RKO (cell line): ENCODE data around the gene SMTN.
"Not testable (repeated sequence)": the region's sequence is repeated elsewhere in the genome, so short reads cannot be mapped to it uniquely, and the experiment has no call there.

Source experiments
- DNase-seq: peaks from one replicate; pipeline ENCODE4 v3.0.0-alpha.2; 2016; ENCODE audit warnings: low spot score

The SMTN gene

DNA sequence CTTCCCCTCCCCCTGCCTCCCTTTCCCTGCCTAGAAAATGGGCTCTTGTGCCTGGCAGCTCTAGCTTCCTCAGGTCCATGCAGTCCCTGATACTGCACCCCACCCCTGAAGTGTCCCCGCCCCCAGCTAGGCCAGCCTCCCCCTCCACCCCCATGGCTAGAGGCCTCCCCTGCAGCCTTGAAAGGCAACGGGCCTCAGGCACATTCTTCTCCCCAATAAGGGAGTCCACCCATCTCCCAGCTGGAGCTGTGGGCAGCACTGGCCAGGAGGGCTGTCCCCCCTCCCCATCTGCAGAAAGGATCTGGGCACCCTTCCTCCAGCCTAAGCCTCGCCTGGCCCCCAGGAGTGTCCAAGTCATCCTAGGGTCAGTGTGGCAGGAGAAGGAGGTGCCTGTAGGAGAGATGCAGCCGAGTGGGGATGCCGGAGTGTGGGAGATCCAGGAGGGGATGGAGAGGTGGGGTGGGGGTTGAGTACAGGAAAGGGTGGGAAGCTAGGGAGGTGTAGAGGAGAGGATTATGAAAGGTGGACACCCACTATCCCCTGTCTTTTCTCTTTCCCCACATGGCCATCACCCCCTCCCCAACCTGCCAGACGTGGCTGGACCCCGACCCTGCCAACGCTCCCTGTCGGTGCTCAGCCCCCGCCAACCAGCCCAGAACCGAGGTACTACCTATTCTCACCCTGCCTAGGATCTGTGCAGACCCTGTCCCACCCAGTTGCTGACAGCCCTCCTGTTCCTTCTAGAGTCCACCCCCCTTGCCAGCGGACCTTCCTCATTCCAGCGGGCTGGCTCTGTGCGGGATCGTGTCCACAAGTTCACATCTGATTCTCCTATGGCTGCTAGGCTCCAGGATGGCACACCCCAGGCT, 9.3 kb downstream of the SMTN start:
- DNase-seq: no peak

DNA sequence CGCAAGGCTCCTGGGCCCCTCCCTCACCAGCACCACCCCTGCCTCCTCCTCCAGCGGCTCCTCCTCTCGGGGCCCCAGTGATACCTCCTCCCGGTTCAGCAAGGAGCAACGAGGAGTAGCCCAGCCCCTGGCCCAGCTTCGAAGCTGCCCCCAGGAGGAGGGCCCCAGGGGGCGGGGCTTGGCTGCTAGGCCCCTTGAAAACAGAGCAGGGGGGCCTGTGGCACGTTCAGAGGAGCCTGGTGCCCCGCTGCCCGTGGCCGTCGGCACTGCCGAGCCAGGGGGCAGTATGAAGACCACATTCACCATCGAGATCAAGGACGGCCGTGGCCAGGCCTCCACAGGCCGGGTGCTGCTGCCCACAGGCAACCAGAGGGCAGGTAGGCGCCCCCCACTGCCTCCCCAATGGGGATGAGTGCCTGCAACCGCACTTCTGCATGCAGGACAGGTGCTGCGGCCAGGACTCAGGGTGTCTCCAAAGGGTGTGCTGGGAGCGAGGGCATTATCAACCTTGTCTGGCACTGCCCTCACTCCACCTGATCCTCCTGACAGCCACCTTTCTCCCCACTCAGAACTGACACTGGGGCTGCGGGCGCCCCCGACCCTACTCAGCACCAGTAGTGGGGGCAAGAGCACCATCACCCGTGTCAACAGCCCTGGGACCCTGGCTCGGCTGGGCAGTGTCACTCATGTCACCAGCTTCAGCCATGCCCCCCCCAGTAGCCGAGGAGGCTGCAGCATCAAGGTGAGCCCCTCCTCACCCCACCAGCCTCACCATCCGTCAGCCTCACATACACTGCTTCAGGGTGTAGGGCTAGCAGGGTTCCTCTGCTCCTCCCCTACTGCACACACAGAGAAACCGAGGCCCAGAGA, 10.2 kb downstream of the SMTN start:
- DNase-seq: no peak

DNA sequence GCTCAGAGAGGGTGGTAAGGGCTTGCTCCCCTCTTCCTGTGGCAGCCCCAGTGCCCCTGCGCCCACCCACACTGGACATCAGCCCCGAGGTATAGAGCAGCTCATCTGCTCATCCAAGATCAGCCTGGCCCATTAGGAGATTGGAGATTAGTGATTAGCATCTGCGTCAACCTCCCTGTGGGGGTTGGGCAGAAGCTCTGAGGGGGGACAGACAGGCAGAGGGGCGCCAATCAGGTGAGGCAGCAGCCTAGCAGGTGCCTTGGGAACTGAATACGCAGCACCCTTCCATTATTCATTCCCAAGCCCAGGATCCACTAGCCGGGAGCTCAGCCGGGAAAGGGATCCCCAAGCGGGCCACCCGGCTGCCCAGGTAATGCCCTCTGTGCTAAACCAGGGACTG, 11.0 kb downstream of the SMTN start:
- DNase-seq: no peak

- DNase-seq: no peak
Measured at GRCh38 chr22:31093086-31093850, 12.2 kb downstream of the SMTN start.

- no peak for DNase-seq
Measured at GRCh38 chr22:31094021-31094551, 13.0 kb downstream of the SMTN start.

DNA sequence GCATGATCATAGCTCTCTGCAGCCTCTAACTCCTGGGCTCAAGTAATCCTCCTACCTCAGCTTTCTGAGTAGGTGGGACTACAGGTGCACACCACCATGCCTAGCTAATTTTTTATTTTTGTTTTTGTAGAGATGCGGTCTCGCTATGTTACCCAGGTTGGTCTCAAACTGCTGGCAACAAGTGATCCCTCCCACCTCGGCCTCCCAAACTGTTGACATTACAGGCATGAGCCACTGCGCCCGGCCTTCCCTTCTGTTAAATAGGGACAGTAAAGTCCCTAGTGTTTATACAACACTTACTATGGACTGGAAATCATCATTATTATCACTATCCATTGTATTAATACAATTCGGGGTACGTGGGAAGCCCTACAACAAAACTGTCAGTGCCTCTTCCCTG, 13.6 kb downstream of the SMTN start:
- no peak for DNase-seq

DNA sequence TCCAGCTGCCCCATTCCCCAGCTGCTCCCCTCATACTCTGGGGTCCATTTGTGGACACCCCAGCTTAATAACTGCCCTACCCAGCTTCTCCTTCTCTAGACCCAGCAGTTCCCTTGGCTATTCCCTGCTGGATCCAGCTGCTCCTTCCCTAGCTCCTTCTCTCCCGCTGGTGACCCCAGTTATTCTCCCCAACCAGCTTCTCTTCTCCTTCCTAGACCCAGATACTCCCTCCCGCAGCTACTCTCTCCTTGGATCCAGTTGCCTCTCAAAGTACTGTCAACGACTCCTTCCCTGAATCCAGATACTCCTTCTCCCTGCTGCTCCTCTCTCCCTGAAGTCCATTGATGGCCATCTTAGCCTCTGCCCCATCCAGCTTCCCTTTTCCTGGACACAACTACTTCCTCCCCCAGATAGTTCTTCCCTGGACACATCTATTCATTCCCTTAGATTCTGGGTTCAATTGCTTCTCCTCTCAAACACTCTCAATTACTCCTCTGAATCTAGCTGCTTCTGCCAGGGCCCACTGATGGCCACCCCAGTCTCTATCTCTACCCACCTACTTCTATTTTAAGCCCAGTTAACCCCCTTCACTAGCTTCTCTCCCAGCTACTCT, 14.6 kb downstream of the SMTN start:
- no peak for DNase-seq

DNA sequence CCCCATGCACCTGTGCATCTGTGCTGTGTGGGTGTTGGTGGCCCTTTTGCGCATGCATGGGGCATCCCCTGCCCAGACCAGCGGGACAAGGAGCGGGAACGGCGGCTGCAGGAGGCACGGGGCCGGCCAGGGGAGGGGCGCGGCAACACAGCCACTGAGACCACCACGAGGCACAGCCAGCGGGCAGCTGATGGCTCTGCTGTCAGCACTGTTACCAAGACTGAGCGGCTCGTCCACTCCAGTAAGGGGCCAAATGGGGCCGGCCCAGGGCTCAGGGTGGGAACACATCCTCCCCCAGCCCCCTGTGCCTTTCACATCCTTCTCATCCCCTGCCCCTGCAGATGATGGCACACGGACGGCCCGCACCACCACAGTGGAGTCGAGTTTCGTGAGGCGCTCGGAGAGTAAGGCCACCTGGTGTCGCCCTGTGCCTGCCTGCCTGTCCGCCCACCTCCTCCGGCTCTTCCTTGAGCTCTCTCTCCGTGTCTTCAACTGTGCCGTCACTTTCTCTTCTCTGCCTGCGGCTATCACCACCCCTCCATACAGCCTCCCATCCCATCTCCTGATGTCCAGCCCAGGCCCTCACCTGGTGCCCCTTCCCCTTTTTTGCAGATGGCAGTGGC, 15.7 kb downstream of the SMTN start:
- no peak for DNase-seq

GRCh38 chr22:31097539-31097938, 16.4 kb downstream of the SMTN start:
- DNase-seq: not testable (repeated sequence)

- no peak for DNase-seq
Measured at GRCh38 chr22:31097941-31098631, 17.0 kb downstream of the SMTN start.

DNA sequence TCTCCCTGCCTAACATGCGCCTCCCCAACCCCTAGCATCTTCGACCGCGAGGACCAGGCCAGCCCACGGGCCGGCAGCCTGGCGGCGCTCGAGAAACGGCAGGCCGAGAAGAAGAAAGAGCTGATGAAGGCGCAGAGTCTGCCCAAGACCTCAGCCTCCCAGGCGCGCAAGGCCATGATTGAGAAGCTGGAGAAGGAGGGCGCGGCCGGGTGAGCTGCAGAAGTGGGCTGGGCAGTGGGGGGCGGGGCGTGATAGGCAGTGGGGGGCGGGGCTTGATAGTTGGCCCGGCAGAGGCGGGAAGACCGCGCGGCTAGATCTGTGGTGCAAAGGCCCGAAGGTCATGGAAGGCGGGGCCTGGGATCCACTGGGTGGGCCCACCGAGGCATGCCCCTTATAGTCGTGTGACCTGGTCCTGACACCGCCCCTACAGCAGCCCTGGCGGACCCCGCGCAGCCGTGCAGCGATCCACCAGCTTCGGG, 17.6 kb downstream of the SMTN start:
- DNase-seq: no peak

- no peak for DNase-seq
Measured at GRCh38 chr22:31099386-31099785, 18.3 kb downstream of the SMTN start.

DNA sequence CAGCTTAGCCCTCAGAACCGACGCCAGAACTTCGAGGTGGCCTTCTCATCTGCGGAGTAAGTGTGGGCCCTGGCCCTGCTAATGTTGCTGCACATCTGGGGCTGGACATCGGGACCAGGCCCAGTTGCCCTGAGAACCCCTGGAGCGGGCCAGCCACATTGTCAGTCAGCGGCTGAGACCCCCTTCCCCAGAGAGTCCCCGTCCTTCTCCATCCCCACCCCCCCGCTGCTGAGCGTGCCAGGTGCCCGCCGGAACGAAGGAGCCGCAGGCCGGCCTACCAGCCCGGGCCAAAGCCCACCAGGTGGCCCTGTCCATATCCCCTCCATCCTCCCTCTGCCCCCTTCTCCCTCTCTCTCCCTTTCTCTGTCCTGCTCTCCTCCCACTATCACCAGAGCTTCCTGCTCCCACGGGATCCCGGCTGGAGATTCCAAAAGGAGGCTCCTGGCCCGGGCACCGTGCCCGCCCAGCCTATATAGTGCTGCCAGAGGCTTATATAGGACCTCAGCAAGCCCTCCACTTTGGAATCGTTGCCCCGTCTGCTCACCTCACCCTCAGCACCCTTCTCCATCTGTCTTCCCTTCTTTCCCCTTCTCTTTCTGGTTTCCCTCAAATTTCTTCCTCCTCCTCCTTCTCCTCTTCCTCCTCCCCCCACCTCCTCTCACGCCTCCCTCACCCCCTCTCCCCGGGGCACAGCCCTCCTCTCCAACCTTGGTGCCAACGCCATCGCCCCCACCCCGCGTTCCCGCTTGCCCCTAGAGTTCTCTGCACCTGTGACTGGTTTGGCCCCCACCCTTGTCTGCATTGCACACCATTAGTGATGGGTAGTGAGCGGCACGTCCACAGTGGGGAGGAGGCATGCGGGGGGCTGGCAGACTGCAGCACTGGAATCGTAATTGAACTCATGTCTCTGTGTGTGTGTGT, 19.0 kb downstream of the SMTN start:
- DNase-seq: no peak

DNA sequence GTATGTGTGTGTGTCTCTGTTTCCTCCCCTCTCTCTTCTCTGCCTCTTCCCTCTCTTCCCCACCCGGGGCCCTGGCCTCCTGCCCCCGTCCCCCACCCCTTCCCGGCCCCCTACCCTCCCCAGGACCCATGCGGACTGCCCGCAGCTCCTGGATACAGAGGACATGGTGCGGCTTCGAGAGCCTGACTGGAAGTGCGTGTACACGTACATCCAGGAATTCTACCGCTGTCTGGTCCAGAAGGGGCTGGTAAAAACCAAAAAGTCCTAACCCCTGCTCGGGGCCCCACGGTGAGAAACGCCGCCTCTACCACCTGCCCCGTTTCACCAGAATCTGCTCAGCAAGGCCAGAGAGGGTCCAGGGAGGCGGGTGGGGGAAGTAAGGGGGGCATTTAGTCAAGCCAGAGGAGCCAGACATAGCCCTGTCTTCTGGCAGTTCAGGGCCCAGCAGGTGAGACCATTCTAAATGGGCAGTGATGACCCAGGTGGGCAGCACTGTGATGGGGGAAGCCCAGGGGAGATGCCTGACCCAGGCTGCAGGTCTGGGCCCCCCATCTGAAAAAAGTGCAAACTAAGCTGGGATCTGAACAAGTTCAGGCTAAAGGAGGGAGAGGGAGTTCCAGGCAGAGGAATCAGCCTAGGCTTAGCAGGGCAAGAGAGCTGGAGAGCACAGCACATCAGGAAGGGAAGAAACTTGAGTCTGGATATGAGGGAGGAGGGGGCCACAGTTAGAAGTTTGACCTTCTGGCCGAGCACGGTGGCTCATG, 19.8 kb downstream of the SMTN start:
- no peak for DNase-seq

DNA sequence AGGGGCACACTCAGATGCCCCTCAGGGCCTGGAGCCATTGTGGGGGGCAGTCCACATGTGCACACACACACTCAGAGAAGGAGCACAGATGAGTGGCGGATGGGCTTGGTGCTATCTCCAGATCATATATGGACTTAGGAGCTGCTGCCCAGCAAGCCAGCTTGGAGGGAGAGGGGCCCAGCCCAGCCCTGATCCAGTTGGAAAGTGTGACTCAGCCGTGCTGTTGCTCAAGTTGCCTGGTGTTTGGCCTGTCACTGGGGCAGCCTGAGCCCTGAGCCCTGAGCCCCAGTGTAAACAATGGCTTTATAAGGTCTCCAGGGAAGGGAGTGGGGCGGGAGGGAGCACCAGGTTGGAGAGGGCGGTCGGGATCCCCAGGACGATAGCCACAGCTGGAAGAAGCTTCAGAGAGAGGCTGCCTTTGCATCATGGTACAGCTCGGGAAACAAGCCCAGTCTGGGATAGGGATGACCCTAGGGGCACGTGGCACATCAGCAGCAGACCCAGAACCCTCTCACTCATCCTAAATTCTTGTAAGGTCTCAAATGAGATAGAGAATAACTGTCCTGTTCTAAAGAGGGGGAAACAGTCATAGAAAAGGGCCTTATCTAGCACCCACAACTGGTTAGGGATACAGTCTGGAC, 21.4 kb downstream of the SMTN start:
- peak; percentile 89 for DNase-seq

DNA sequence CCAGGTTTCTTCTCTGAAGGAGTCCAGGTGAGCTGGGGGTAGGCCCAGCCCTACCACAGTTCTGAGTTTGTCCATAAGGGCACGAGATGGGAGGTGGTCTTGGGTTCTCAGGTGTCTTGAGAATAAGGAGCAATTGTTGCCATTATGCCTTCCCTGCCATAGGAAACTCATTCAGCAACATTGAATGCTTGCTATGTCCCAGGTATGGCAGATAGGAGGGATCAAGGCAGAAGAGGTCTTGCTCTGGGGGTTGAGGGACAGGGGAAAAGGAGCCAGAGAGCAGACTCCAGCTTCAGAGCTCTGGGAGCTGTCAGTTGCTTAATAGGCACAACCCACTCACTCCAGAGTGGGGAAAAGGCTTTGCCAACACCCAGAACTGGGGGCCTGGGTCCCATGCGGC, 22.0 kb downstream of the SMTN start:
- DNase-seq: no peak

DNA sequence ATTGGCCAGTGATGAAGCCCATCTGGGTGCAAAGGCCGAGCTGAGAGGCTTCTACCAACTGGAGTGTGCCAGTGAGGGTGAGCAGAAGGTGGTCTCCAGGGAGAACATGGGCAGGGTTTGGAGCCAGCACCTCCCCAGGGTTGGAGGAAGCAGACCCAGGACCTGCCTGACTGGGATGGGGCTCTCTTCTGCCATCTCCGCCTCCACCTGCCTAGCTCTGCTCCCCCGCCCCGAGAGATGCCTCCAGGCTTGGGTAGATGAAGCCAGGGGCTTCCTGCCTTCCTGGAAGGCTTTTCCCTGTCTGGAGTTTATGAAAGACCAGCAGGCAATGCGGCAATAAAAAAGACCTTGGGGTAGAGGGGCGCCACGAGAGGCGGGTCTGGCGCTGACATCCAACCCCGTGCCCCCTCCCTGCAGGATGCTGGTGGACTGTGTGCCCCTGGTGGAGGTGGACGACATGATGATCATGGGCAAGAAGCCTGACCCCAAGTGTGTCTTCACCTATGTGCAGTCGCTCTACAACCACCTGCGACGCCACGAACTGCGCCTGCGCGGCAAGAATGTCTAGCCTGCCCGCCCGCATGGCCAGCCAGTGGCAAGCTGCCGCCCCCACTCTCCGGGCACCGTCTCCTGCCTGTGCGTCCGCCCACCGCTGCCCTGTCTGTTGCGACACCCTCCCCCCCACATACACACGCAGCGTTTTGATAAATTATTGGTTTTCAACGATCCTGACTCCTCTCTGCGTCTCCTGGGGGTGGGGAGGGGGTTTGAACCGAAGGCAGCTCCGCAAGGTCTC, 23.0 kb downstream of the SMTN start:
- no peak for DNase-seq
